Measurements from ENCODE around the gene PLCH2.
"Not testable (repeated sequence)": the region's sequence is repeated elsewhere in the genome, so short reads cannot be mapped to it uniquely, and the experiment has no call there.

Gene PLCH2

GRCh38 chr1:2448098-2448445 is 28.0 kb upstream of the PLCH2 start:
- H3K27ac ChIP-seq (ENCODE audit: insufficient read depth, low read length, poor library complexity, severe bottlenecking): no peak overlapping the region
- H3K4me1 ChIP-seq (ENCODE audit: control insufficient read depth, insufficient read depth, low read length, poor library complexity, severe bottlenecking): peaks cover 3% of the 10 kb centered on the region
- no peak overlapping the region for H3K4me3 ChIP-seq (ENCODE audit: insufficient read depth, low read depth, low read length, poor library complexity, severe bottlenecking)
- no peaks in the 10 kb centered on the region for H3K36me3 ChIP-seq (ENCODE audit: control insufficient read depth, insufficient read depth, low read length)
- peaks cover 12% of the 10 kb centered on the region for H3K27me3 ChIP-seq (replicated peaks; ENCODE audit: control insufficient read depth, insufficient read depth, low read length, poor library complexity, severe bottlenecking)
- no peak for DNase-seq
- H3K9me3 ChIP-seq (ENCODE audit: control insufficient read depth, low read length): no peaks in the 10 kb centered on the region

- Histone ChIP-seq H3K36me3 (ENCODE audit: control insufficient read depth, insufficient read depth, low read length) (no peaks in the 10 kb centered on the region), H3K27me3 (replicated peaks; ENCODE audit: control insufficient read depth, insufficient read depth, low read length, poor library complexity, severe bottlenecking) (no peaks in the 10 kb centered on the region), H3K4me3 (ENCODE audit: insufficient read depth, low read depth, low read length, poor library complexity, severe bottlenecking) (no peak overlapping the region), H3K27ac (ENCODE audit: insufficient read depth, low read length, poor library complexity, severe bottlenecking) (no peak overlapping the region), H3K9me3 (ENCODE audit: control insufficient read depth, low read length) (no peaks in the 10 kb centered on the region), H3K4me1 (ENCODE audit: control insufficient read depth, insufficient read depth, low read length, poor library complexity, severe bottlenecking) (no peaks in the 10 kb centered on the region)
- DNase-seq: no peak
These were observed 26.2 kb upstream of the PLCH2 start for GRCh38 chr1:2449636-2450454.

- no peak for DNase-seq
- Histone ChIP-seq H3K4me1 (ENCODE audit: control insufficient read depth, insufficient read depth, low read length, poor library complexity, severe bottlenecking) (no peaks in the 10 kb centered on the region), H3K9me3 (ENCODE audit: control insufficient read depth, low read length) (no peaks in the 10 kb centered on the region), H3K36me3 (ENCODE audit: control insufficient read depth, insufficient read depth, low read length) (no peaks in the 10 kb centered on the region), H3K27ac (ENCODE audit: insufficient read depth, low read length, poor library complexity, severe bottlenecking) (no peak overlapping the region), H3K27me3 (replicated peaks; ENCODE audit: control insufficient read depth, insufficient read depth, low read length, poor library complexity, severe bottlenecking) (no peaks in the 10 kb centered on the region), H3K4me3 (ENCODE audit: insufficient read depth, low read depth, low read length, poor library complexity, severe bottlenecking) (no peak overlapping the region)
These were observed 24.3 kb upstream of the PLCH2 start for GRCh38 chr1:2451741-2452140.

GRCh38 chr1:2452201-2452931 is 23.7 kb upstream of the PLCH2 start:
- Histone ChIP-seq H3K4me3 (ENCODE audit: insufficient read depth, low read depth, low read length, poor library complexity, severe bottlenecking) (no peak overlapping the region), H3K4me1 (ENCODE audit: control insufficient read depth, insufficient read depth, low read length, poor library complexity, severe bottlenecking) (no peaks in the 10 kb centered on the region), H3K27me3 (replicated peaks; ENCODE audit: control insufficient read depth, insufficient read depth, low read length, poor library complexity, severe bottlenecking) (no peaks in the 10 kb centered on the region), H3K9me3 (ENCODE audit: control insufficient read depth, low read length) (no peaks in the 10 kb centered on the region), H3K27ac (ENCODE audit: insufficient read depth, low read length, poor library complexity, severe bottlenecking) (no peak overlapping the region), H3K36me3 (ENCODE audit: control insufficient read depth, insufficient read depth, low read length) (no peaks in the 10 kb centered on the region)
- no peak for DNase-seq

GRCh38 chr1:2452932-2453315 is 23.2 kb upstream of the PLCH2 start:
- no peak overlapping the region for H3K27ac ChIP-seq (ENCODE audit: insufficient read depth, low read length, poor library complexity, severe bottlenecking)
- no peaks in the 10 kb centered on the region for H3K27me3 ChIP-seq (replicated peaks; ENCODE audit: control insufficient read depth, insufficient read depth, low read length, poor library complexity, severe bottlenecking)
- H3K4me1 ChIP-seq (ENCODE audit: control insufficient read depth, insufficient read depth, low read length, poor library complexity, severe bottlenecking): no peaks in the 10 kb centered on the region
- no peak overlapping the region for H3K4me3 ChIP-seq (ENCODE audit: insufficient read depth, low read depth, low read length, poor library complexity, severe bottlenecking)
- H3K9me3 ChIP-seq (ENCODE audit: control insufficient read depth, low read length): no peaks in the 10 kb centered on the region
- H3K36me3 ChIP-seq (ENCODE audit: control insufficient read depth, insufficient read depth, low read length): no peaks in the 10 kb centered on the region
- DNase-seq: no peak

- no peaks in the 10 kb centered on the region for H3K36me3 ChIP-seq (ENCODE audit: control insufficient read depth, insufficient read depth, low read length)
- no peaks in the 10 kb centered on the region for H3K27me3 ChIP-seq (replicated peaks; ENCODE audit: control insufficient read depth, insufficient read depth, low read length, poor library complexity, severe bottlenecking)
- H3K4me3 ChIP-seq (ENCODE audit: insufficient read depth, low read depth, low read length, poor library complexity, severe bottlenecking): no peak overlapping the region
- H3K27ac ChIP-seq (ENCODE audit: insufficient read depth, low read length, poor library complexity, severe bottlenecking): no peak overlapping the region
- no peaks in the 10 kb centered on the region for H3K9me3 ChIP-seq (ENCODE audit: control insufficient read depth, low read length)
- no peak for DNase-seq
- no peaks in the 10 kb centered on the region for H3K4me1 ChIP-seq (ENCODE audit: control insufficient read depth, insufficient read depth, low read length, poor library complexity, severe bottlenecking)
These were observed 21.9 kb upstream of the PLCH2 start for GRCh38 chr1:2454227-2454626.

- no peak for DNase-seq
- H3K36me3 ChIP-seq (ENCODE audit: control insufficient read depth, insufficient read depth, low read length): no peaks in the 10 kb centered on the region
- no peak overlapping the region for H3K27ac ChIP-seq (ENCODE audit: insufficient read depth, low read length, poor library complexity, severe bottlenecking)
- H3K4me1 ChIP-seq (ENCODE audit: control insufficient read depth, insufficient read depth, low read length, poor library complexity, severe bottlenecking): no peaks in the 10 kb centered on the region
- no peak overlapping the region for H3K4me3 ChIP-seq (ENCODE audit: insufficient read depth, low read depth, low read length, poor library complexity, severe bottlenecking)
- H3K27me3 ChIP-seq (replicated peaks; ENCODE audit: control insufficient read depth, insufficient read depth, low read length, poor library complexity, severe bottlenecking): no peaks in the 10 kb centered on the region
- H3K9me3 ChIP-seq (ENCODE audit: control insufficient read depth, low read length): no peaks in the 10 kb centered on the region
These were observed 20.3 kb upstream of the PLCH2 start for GRCh38 chr1:2455757-2456156.

- H3K4me3 ChIP-seq (ENCODE audit: insufficient read depth, low read depth, low read length, poor library complexity, severe bottlenecking): no peak overlapping the region
- no peaks in the 10 kb centered on the region for H3K4me1 ChIP-seq (ENCODE audit: control insufficient read depth, insufficient read depth, low read length, poor library complexity, severe bottlenecking)
- H3K27me3 ChIP-seq (replicated peaks; ENCODE audit: control insufficient read depth, insufficient read depth, low read length, poor library complexity, severe bottlenecking): no peaks in the 10 kb centered on the region
- no peak overlapping the region for H3K27ac ChIP-seq (ENCODE audit: insufficient read depth, low read length, poor library complexity, severe bottlenecking)
- no peaks in the 10 kb centered on the region for H3K9me3 ChIP-seq (ENCODE audit: control insufficient read depth, low read length)
- no peak for DNase-seq
- H3K36me3 ChIP-seq (ENCODE audit: control insufficient read depth, insufficient read depth, low read length): no peaks in the 10 kb centered on the region
These were observed 18.6 kb upstream of the PLCH2 start for GRCh38 chr1:2457444-2457843.

- no peak for DNase-seq
- Histone ChIP-seq H3K27me3 (replicated peaks; ENCODE audit: control insufficient read depth, insufficient read depth, low read length, poor library complexity, severe bottlenecking) (no peaks in the 10 kb centered on the region), H3K4me3 (ENCODE audit: insufficient read depth, low read depth, low read length, poor library complexity, severe bottlenecking) (no peak overlapping the region), H3K9me3 (ENCODE audit: control insufficient read depth, low read length) (no peaks in the 10 kb centered on the region), H3K36me3 (ENCODE audit: control insufficient read depth, insufficient read depth, low read length) (no peaks in the 10 kb centered on the region), H3K4me1 (ENCODE audit: control insufficient read depth, insufficient read depth, low read length, poor library complexity, severe bottlenecking) (no peaks in the 10 kb centered on the region), H3K27ac (ENCODE audit: insufficient read depth, low read length, poor library complexity, severe bottlenecking) (no peak overlapping the region)
These were observed 17.4 kb upstream of the PLCH2 start for GRCh38 chr1:2458687-2459086.

- not testable (repeated sequence) for DNase-seq; H3K36me3 ChIP-seq (ENCODE audit: control insufficient read depth, insufficient read depth, low read length); H3K4me1 ChIP-seq (ENCODE audit: control insufficient read depth, insufficient read depth, low read length, poor library complexity, severe bottlenecking)
These were observed 16.9 kb upstream of the PLCH2 start for GRCh38 chr1:2459102-2459753.

More at GRCh38 chr1:2459102-2459753, 16.9 kb upstream of the PLCH2 start:
- H3K27ac ChIP-seq (ENCODE audit: insufficient read depth, low read length, poor library complexity, severe bottlenecking); H3K9me3 ChIP-seq (ENCODE audit: control insufficient read depth, low read length); H3K27me3 ChIP-seq (replicated peaks; ENCODE audit: control insufficient read depth, insufficient read depth, low read length, poor library complexity, severe bottlenecking); H3K4me3 ChIP-seq (ENCODE audit: insufficient read depth, low read depth, low read length, poor library complexity, severe bottlenecking): not testable (repeated sequence)

All from effector memory CD4-positive, alpha-beta T cell (primary cell).